ENCODE results near the gene LGMN.
"Not testable (repeated sequence)": the region's sequence is repeated elsewhere in the genome, so short reads cannot be mapped to it uniquely, and the experiment has no call there.

LGMN gene

DNA sequence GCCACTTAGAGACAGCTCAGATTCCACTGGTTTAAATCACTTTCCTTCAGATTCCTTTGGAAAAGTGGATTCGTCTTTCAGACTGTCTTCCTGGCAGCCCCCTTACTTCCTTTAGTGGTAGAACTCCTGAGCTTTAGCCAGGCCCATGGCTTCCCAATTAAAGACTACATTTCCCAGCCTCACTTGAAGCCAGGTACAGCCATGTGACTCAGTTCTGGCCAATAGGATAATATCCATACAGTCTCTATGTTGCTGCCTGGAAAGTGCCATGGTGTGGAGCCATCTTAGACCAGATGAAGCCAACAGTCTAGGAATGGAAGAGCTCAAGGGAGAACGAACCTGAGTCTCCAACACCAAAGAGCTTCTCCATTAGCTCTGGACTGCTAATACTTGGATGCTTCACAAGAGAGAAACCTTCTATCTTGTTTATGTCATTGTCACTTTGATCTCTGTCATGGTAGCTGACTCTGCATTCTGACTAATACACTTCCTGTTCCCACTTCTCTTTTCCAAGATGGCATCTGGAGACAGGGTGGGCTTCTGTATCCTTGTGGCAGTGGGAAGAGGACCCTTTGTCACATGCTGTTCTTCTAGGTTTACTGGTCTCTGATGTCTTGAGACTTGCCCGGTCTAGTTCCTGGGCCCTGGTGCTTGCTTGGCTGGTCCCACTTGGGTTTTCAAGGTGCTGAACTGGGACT is 30.6 kb upstream of the LGMN start:
- not testable (repeated sequence) for H3K27ac Mint-ChIP-seq; H3K9me3 Mint-ChIP-seq; H3K4me3 Mint-ChIP-seq; H3K27me3 Mint-ChIP-seq; DNase-seq; ATAC-seq; H3K36me3 Mint-ChIP-seq (ENCODE audit: low read depth)
- peaks cover 38% of the 10 kb centered on the region for H3K4me1 Mint-ChIP-seq

DNA sequence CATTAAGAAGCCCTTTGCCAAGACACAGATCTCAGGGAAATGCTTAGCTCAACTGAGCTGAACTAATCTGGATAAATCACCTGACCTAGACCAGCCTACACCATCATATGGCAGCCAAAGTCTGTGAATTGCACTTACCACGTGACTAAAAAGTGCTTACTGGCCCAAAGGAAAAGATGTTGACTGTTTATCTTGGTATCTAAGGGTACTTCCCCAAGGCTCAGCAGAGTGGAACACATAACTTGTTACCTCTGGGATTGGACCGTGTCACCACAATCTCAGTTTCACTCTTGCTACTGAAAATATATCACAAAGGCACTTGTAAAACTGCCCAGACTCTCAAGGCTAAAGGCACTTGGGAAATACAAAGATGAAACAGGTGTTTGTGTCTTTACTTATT is 26.9 kb upstream of the LGMN start:
- H3K4me3 Mint-ChIP-seq = peak overlapping the region; percentile 6
- H3K4me1 Mint-ChIP-seq = peaks cover 40% of the 10 kb centered on the region
- H3K9me3 Mint-ChIP-seq; H3K36me3 Mint-ChIP-seq (ENCODE audit: low read depth): not testable (repeated sequence)
- H3K27ac Mint-ChIP-seq = peak overlapping the region; percentile 31
- H3K27me3 Mint-ChIP-seq = peaks cover 23% of the 10 kb centered on the region
- DNase-seq (peak; percentile 28), ATAC-seq (peak; percentile 95)

GRCh38 chr14:92774572-92774971 is 26.1 kb upstream of the LGMN start:
- ATAC-seq (no peak), DNase-seq (no peak)
- Mint-ChIP-seq H3K9me3 (no peaks in the 10 kb centered on the region), H3K36me3 (ENCODE audit: low read depth) (no peaks in the 10 kb centered on the region), H3K4me1 (peaks cover 39% of the 10 kb centered on the region), H3K4me3 (no peak overlapping the region), H3K27me3 (peaks cover 24% of the 10 kb centered on the region), H3K27ac (no peak overlapping the region)

- Mint-ChIP-seq H3K9me3 (no peaks in the 10 kb centered on the region), H3K27ac (no peak overlapping the region), H3K4me3 (no peak overlapping the region), H3K4me1 (peaks cover 42% of the 10 kb centered on the region), H3K36me3 (ENCODE audit: low read depth) (no peaks in the 10 kb centered on the region), H3K27me3 (peaks cover 34% of the 10 kb centered on the region)
- DNase-seq = no peak
- no peak for ATAC-seq
Observed at GRCh38 chr14:92770484-92770883, 22.1 kb upstream of the LGMN start.

- H3K36me3 Mint-ChIP-seq (ENCODE audit: low read depth) = no peaks in the 10 kb centered on the region
- H3K27ac Mint-ChIP-seq = peak overlapping the region; percentile 62
- ATAC-seq (no peak), DNase-seq (no peak)
- peaks cover 34% of the 10 kb centered on the region for H3K27me3 Mint-ChIP-seq
- H3K9me3 Mint-ChIP-seq = no peaks in the 10 kb centered on the region
- H3K4me3 Mint-ChIP-seq = no peak overlapping the region
- peaks cover 27% of the 10 kb centered on the region for H3K4me1 Mint-ChIP-seq
Observed at GRCh38 chr14:92768795-92769194, 20.4 kb upstream of the LGMN start.

DNA sequence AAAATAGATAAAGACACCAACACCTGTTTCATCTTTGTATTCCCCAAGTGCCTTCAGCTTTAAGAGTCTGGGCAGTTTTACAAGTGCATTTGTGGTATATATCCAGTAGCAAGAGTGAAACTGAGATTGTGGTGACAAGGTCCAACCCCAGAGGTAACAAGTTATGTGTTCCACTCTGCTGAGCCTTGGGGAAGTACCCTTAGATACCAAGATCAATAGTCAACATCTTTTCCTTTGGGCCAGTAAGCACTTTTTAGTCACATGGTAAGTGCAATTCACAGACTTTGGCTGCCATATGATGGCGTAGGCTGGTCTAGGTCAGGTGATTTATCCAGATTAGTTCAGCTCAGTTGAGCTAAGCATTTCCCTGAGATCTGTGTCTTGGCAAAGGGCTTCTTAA is 19.8 kb upstream of the LGMN start:
- H3K9me3 Mint-ChIP-seq; H3K36me3 Mint-ChIP-seq (ENCODE audit: low read depth); H3K4me3 Mint-ChIP-seq: not testable (repeated sequence)
- ATAC-seq (peak; percentile 96), DNase-seq (peak; percentile 28)
- Mint-ChIP-seq H3K27me3 (peaks cover 32% of the 10 kb centered on the region), H3K27ac (peak overlapping the region; percentile 62), H3K4me1 (peaks cover 25% of the 10 kb centered on the region)

DNA sequence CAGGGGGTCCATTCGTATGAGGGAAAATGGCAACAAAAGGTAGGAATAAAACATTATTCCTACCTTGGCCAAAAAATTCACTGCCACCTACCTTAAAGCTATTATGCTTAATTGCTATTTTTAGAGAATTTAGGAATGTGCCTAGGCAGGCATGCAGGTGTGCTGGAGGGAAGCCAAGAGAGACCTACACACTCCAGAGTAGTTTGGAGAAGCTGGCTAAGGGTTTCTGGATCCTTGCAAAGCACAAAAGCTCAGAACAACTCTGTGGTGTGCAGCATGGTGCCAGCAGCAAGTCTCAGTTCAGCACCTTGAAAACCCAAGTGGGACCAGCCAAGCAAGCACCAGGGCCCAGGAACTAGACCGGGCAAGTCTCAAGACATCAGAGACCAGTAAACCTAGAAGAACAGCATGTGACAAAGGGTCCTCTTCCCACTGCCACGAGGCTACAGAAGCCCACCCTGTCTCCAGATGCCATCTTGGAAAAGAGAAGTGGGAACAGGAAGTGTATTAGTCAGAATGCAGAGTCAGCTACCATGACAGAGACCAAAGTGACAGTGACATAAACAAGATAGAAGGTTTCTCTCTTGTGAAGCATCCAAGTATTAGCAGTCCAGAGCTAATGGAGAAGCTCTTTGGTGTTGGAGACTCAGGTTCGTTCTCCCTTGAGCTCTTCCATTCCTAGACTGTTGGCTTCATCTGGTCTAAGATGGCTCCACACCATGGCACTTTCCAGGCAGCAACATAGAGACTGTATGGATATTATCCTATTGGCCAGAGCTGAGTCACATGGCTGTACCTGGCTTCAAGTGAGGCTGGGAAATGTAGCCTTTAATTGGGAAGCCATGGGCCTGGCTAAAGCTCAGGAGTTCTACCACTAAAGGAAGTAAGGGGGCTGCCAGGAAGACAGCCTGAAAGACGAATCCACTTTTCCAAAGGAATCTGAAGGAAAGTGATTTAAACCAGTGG is 15.5 kb upstream of the LGMN start:
- not testable (repeated sequence) for ATAC-seq; H3K9me3 Mint-ChIP-seq; H3K4me3 Mint-ChIP-seq; DNase-seq; H3K36me3 Mint-ChIP-seq (ENCODE audit: low read depth); H3K27ac Mint-ChIP-seq
- Mint-ChIP-seq H3K27me3 (peaks cover 33% of the 10 kb centered on the region), H3K4me1 (peaks cover 36% of the 10 kb centered on the region)

DNA sequence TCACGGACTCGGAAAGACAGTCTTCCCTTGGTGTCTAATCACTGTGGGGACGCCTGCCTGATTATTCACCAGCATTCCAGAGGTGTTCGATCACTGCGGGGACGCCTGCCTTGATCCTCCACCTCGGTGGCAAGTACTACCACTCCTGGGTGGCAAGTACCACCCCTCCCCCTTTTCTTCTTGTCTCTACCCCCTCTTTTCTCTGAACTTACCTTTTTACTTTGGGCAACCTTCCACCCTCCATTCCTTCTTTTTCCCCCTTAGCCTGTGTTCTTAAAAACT is 12.0 kb upstream of the LGMN start:
- ATAC-seq (no peak), DNase-seq (no peak)
- peaks cover 7% of the 10 kb centered on the region for H3K9me3 Mint-ChIP-seq
- peaks cover 18% of the 10 kb centered on the region for H3K27me3 Mint-ChIP-seq
- H3K4me1 Mint-ChIP-seq = peaks cover 20% of the 10 kb centered on the region
- H3K27ac Mint-ChIP-seq = peak overlapping the region; percentile 60
- H3K4me3 Mint-ChIP-seq = no peak overlapping the region
- H3K36me3 Mint-ChIP-seq (ENCODE audit: low read depth) = no peaks in the 10 kb centered on the region

GRCh38 chr14:92759679-92760523 is 11.5 kb upstream of the LGMN start:
- peaks cover 20% of the 10 kb centered on the region for H3K4me1 Mint-ChIP-seq
- ATAC-seq (peak; percentile 72), DNase-seq (peak; percentile 37)
- H3K4me3 Mint-ChIP-seq = no peak overlapping the region
- peaks cover 7% of the 10 kb centered on the region for H3K9me3 Mint-ChIP-seq
- peaks cover 16% of the 10 kb centered on the region for H3K27me3 Mint-ChIP-seq
- H3K27ac Mint-ChIP-seq = peak overlapping the region; percentile 60
- H3K36me3 Mint-ChIP-seq (ENCODE audit: low read depth) = no peaks in the 10 kb centered on the region

DNA sequence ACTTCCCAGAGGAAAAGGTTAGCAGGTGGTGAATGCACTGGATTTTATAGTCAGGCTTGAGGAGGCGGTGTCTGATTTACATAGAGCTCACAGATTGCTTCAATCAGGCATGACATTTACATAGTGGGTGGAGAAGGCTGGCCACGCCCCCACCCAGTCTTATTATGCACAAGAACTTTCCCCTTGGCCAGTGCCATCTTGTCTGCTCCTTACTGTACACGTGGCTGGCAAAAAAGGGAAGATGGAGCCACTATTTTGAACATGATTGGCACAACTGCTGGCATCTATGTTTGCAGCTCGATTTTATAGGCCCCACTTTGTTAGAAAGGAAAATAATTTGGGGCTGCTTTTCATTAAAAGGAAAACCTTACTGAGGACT is 10.9 kb upstream of the LGMN start:
- H3K36me3 Mint-ChIP-seq (ENCODE audit: low read depth) = no peaks in the 10 kb centered on the region
- H3K4me1 Mint-ChIP-seq = peaks cover 20% of the 10 kb centered on the region
- H3K9me3 Mint-ChIP-seq = peaks cover 7% of the 10 kb centered on the region
- peaks cover 16% of the 10 kb centered on the region for H3K27me3 Mint-ChIP-seq
- DNase-seq = peak; percentile 30
- H3K27ac Mint-ChIP-seq = no peak overlapping the region
- no peak overlapping the region for H3K4me3 Mint-ChIP-seq
- ATAC-seq = peak; percentile 72

- peaks cover 23% of the 10 kb centered on the region for H3K4me1 Mint-ChIP-seq
- ATAC-seq (no peak), DNase-seq (no peak)
- H3K27ac Mint-ChIP-seq = no peak overlapping the region
- peaks cover 11% of the 10 kb centered on the region for H3K27me3 Mint-ChIP-seq
- no peak overlapping the region for H3K4me3 Mint-ChIP-seq
- peaks cover 7% of the 10 kb centered on the region for H3K9me3 Mint-ChIP-seq
- no peaks in the 10 kb centered on the region for H3K36me3 Mint-ChIP-seq (ENCODE audit: low read depth)
Observed at GRCh38 chr14:92756446-92756845, 8.0 kb upstream of the LGMN start.

DNA sequence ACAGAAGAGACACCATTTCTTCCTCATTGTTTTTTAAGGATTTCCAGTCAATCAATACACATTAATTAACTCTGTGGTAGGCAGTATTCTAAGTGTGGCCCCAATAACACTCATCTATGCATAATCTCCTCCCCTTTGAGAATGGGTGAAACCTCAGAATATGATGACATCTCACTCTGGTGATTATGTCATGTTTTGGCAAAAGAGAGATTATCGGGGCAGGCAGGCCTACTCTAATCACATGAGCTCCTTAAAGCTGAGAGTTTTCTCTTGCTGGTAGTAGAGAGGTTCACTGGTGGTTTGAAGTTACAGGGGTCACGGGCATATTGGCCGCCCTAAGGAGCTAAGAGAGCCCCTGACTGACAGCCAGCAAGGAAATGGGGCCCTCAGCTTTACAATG is 7.1 kb upstream of the LGMN start:
- no peak overlapping the region for H3K27ac Mint-ChIP-seq

GRCh38 chr14:92754966-92755365 is 6.5 kb upstream of the LGMN start:
- Mint-ChIP-seq H3K27ac (no peak overlapping the region), H3K4me3 (no peak overlapping the region), H3K36me3 (ENCODE audit: low read depth) (no peaks in the 10 kb centered on the region), H3K27me3 (peaks cover 15% of the 10 kb centered on the region), H3K9me3 (peaks cover 7% of the 10 kb centered on the region), H3K4me1 (peaks cover 21% of the 10 kb centered on the region)
- ATAC-seq = no peak
- DNase-seq = no peak

More for the DNA sequence above, 7.1 kb upstream of the LGMN start:
- peaks cover 21% of the 10 kb centered on the region for H3K4me1 Mint-ChIP-seq
- DNase-seq (no peak), ATAC-seq (no peak)
- H3K9me3 Mint-ChIP-seq = peaks cover 7% of the 10 kb centered on the region
- no peak overlapping the region for H3K4me3 Mint-ChIP-seq
- H3K36me3 Mint-ChIP-seq (ENCODE audit: low read depth) = no peaks in the 10 kb centered on the region
- H3K27me3 Mint-ChIP-seq = peaks cover 10% of the 10 kb centered on the region

DNA sequence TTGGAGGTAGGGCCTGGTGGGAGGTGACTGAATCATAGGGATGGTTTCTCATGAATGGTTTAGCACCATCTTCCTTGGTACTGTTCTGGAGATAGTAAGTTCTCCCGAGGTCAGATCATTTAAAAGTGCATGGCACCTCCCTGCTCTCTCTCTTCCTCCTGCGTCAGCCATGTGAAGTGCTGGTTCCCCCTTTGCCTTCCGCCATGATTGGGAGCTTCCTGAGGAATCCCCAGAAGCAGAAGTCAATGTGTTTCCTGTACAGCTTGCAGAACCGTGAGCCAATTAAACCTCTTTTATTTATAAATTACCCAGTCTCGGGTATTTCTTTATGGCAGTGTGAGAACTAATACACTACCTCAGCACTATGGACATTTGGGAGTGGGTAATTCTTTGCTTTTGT is 4.8 kb upstream of the LGMN start:
- Mint-ChIP-seq H3K9me3 (no peaks in the 10 kb centered on the region), H3K4me1 (peaks cover 25% of the 10 kb centered on the region), H3K27me3 (peaks cover 33% of the 10 kb centered on the region), H3K27ac (no peak overlapping the region), H3K4me3 (no peak overlapping the region), H3K36me3 (ENCODE audit: low read depth) (no peaks in the 10 kb centered on the region)
- no peak for DNase-seq
- ATAC-seq = no peak

Data from activated naive CD8-positive, alpha-beta T cell treated with anti-CD3 and anti-CD28 coated beads, Interleukin-2, amount 50 U/mL, for 24 hours (primary cell).